ENCODE results near the gene EPO.

Gene EPO

DNA sequence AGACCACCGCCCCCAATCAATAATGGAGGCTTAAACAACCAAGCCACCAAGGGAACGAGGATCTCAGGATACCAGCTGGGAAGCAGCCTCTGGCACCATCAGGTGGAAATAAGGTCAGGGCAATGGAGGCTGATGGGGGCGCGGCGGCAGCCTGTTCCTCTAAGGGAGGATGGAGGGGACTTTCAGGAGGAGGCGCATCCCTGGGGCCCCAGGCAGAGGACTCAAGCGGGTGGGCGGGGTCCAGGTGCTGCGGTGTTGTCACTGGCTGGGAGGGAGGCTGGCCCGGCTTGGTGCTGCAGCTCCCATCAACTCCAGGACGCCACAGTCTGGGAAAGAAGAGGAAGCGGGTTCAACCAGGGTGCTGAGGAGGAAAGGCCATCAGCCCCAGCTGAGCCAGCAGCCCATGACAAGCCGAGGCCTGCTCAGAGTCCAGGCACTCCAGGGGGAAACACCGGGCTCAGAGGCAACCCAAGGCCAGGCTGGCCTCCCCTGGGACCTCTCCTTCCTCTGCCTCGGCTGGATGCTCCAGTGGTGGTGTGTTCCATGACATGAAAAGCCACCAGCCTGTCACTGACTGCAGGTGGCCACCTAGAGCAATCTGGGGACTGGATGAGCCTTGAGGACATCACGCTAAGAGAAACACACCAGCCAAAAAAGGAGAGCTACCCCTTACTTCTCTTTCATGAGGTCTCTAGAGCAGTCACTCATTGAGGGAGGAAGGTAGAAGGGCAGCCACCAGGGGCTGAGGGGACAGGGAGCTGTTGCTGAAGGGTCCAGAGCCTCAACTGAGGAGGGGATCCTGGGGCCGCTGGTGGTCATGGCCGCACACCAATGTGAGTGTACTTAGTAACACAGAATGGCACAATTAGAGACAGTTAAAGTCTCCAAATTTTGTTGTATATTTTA lies 30.8 kb upstream of the EPO start:
- Histone ChIP-seq H2AFZ (no peak overlapping the region), H3K36me3 (ENCODE audit: control insufficient read depth, insufficient read depth, low read length) (no peaks in the 10 kb centered on the region), H3K27me3 (ENCODE audit: control insufficient read depth, insufficient read depth, low read length) (no peaks in the 10 kb centered on the region), H3K9ac (no peak overlapping the region), H3K27ac (no peak overlapping the region), H3K4me2 (ENCODE audit: low read length) (no peak overlapping the region), H3K4me1 (peaks cover 21% of the 10 kb centered on the region), H3K9me3 (ENCODE audit: control insufficient read depth, low read length) (no peaks in the 10 kb centered on the region), H3K4me3 (ENCODE audit: low read depth, low read length) (no peak overlapping the region), H3K79me2 (peaks cover 36% of the 10 kb centered on the region)
- TF ChIP-seq, protein P1, sequence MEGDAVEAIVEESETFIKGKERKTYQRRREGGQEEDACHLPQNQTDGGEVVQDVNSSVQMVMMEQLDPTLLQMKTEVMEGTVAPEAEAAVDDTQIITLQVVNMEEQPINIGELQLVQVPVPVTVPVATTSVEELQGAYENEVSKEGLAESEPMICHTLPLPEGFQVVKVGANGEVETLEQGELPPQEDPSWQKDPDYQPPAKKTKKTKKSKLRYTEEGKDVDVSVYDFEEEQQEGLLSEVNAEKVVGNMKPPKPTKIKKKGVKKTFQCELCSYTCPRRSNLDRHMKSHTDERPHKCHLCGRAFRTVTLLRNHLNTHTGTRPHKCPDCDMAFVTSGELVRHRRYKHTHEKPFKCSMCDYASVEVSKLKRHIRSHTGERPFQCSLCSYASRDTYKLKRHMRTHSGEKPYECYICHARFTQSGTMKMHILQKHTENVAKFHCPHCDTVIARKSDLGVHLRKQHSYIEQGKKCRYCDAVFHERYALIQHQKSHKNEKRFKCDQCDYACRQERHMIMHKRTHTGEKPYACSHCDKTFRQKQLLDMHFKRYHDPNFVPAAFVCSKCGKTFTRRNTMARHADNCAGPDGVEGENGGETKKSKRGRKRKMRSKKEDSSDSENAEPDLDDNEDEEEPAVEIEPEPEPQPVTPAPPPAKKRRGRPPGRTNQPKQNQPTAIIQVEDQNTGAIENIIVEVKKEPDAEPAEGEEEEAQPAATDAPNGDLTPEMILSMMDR (IDR thresholded peaks at IDR 0.05): no peak

DNA sequence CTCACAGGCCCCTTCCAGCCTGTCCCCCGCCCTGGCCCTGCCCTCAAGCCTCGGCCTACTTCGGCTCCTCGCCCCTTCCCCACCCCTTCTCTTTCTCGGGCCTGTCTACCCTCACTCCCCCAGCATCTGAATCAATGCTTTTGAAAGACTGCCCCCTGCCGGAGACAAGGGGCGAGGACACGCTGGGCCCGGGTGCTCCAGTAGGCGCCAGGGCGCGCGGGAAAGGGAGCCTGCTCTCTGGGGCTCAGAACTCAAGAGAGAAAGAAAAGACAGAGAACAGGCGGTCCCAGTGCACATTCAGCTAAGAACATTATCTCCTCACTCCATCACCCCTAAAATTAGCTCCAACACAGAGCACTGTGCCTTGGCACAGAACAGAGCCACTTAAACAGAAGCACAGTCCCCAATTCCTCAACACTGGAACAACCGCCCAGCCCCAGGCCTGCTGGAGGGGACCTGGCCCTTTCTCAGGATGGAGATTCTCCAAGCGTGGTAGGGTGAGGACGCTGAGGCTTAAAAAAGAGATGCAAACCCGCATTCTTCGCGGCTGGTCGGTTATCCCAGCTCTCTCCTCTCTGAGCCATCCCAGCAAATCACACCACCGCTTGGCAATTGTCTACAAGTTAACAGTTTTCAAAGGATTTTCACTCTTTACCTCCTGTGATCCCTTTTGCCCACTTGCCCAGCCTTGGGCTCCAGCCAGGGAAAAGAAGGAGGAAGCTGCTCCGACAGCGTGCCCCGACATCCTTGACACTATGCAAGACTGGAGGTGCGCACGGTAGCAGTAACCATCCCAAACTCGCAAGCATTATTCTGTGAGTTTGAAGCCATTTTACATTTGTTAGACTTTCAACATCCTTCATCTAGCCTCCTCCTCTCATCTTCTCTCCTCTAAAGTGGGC lies 28.3 kb upstream of the EPO start:
- Histone ChIP-seq H3K27ac (no peak overlapping the region), H3K9ac (no peak overlapping the region), H3K36me3 (ENCODE audit: control insufficient read depth, insufficient read depth, low read length) (no peaks in the 10 kb centered on the region), H3K4me3 (ENCODE audit: low read depth, low read length) (peak overlapping the region; percentile 24), H3K4me1 (peaks cover 21% of the 10 kb centered on the region), H3K27me3 (ENCODE audit: control insufficient read depth, insufficient read depth, low read length) (no peaks in the 10 kb centered on the region), H3K9me3 (ENCODE audit: control insufficient read depth, low read length) (no peaks in the 10 kb centered on the region), H3K4me2 (ENCODE audit: low read length) (peak overlapping the region; percentile 79), H2AFZ (no peak overlapping the region), H3K79me2 (peaks cover 36% of the 10 kb centered on the region)
- TF ChIP-seq, protein P1 (IDR thresholded peaks at IDR 0.05): peak; percentile 92

DNA sequence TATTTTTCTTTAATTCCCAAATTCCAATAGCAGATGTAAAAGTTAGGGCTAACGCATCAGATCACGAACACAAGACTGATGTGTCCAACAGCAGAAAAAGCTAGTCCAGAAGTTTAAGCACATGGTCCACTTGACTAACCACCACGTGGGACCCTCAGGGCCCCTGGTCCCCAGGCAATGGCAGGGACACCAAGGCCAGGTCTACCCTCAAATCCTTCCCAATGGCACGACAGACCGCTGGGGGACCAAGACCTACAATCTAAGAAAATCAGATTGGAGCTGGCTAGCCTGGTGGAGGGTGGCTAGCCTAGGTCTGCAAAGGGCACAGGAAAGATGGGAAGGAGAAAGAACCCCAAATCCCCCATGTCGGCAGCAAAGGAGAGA lies 27.7 kb upstream of the EPO start:
- Histone ChIP-seq H2AFZ (no peak overlapping the region), H3K36me3 (ENCODE audit: control insufficient read depth, insufficient read depth, low read length) (no peaks in the 10 kb centered on the region), H3K4me2 (ENCODE audit: low read length) (peak overlapping the region; percentile 79), H3K4me1 (peaks cover 21% of the 10 kb centered on the region), H3K4me3 (ENCODE audit: low read depth, low read length) (peak overlapping the region; percentile 65), H3K27ac (peak overlapping the region; percentile 15), H3K27me3 (ENCODE audit: control insufficient read depth, insufficient read depth, low read length) (no peaks in the 10 kb centered on the region), H3K79me2 (peaks cover 36% of the 10 kb centered on the region), H3K9ac (no peak overlapping the region), H3K9me3 (ENCODE audit: control insufficient read depth, low read length) (no peaks in the 10 kb centered on the region)
- TF ChIP-seq, protein P1 (IDR thresholded peaks at IDR 0.05): no peak

DNA sequence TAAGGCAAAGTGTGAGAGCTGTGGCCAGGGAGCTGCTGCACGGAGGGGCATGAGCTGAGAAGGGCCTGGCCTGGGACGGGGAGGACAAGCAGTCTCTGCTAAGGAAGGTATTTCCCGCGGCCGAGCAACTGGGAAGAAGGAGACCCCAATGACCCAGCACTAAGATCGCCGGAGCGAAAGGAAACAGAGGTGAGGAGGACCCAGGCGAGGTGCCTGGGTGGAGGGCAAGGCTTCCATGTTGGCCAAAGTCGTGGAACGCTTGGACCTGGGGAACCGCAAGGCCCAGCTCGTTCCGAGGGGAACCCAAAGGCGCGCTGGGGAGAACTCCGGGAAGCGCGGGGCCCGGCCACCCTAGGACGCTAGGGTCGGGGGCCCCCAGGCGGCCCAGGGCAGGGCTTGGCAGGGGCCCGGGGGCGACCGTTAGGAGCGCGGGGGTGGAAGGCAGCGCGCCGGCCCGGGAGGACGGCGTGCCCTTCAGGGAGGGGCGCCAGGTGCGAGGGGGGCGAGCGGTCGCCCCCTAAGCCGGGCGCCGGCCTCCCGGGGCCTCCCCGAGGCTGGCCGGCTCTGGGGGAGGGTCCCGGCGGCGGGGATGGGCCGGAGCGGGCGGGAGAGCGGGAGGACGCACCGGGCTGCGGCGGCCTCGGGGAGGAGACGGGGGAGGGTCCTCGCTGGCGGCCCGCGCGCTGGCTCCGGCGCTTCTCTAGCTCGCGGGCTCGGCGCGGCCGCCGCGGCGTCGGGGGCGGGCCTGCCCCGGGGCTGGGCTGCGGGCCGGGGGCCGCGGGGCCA lies 26.8 kb upstream of the EPO start:
- TF ChIP-seq, protein P1 (IDR thresholded peaks at IDR 0.05): no peak
- peak overlapping the region; percentile 65 for H3K4me3 ChIP-seq (ENCODE audit: low read depth, low read length)
- H3K9me3 ChIP-seq (ENCODE audit: control insufficient read depth, low read length): no peaks in the 10 kb centered on the region
- peaks cover 31% of the 10 kb centered on the region for H3K79me2 ChIP-seq
- H3K9ac ChIP-seq: peak overlapping the region; percentile 64
- peak overlapping the region; percentile 79 for H3K4me2 ChIP-seq (ENCODE audit: low read length)
- H2AFZ ChIP-seq: peak overlapping the region; percentile 31
- H3K36me3 ChIP-seq (ENCODE audit: control insufficient read depth, insufficient read depth, low read length): no peaks in the 10 kb centered on the region
- peak overlapping the region; percentile 25 for H3K27ac ChIP-seq
- no peaks in the 10 kb centered on the region for H3K27me3 ChIP-seq (ENCODE audit: control insufficient read depth, insufficient read depth, low read length)
- H3K4me1 ChIP-seq: peaks cover 21% of the 10 kb centered on the region

Measured in parathyroid adenoma (tissue), 2 donors.